HepG2 (cell line): ENCODE results near the gene EFS. TPM values are rescaled to one million over a fixed set of nuclear protein-coding genes. Genes with fewer than 3 reads are reported as not detected.

ENCODE experiments used
- AGO1 ChIP-seq: fragments of 200-400 bp; formaldehyde crosslinking; IDR thresholded peaks from 2 replicates; pipeline ENCODE4 v1.6.1; 2017; ENCODE audit warnings: mild to moderate bottlenecking, low read depth, low read length, moderate library complexity; ENCODE audit not compliant: poor library complexity, severe bottlenecking
- HNRNPUL1 ChIP-seq: fragments of 200-400 bp; formaldehyde crosslinking; IDR thresholded peaks from 2 replicates; pipeline ENCODE4 v1.6.1; 2017; ENCODE audit warnings: low read depth, mild to moderate bottlenecking, low read length, moderate library complexity
- IKZF1 ChIP-seq: fragments of 450-650 bp; IDR thresholded peaks from 2 replicates; pipeline ENCODE4 v1.7.1; 2016
- JUN ChIP-seq: sonication (generic); formaldehyde crosslinking; IDR thresholded peaks from 2 replicates; pipeline ENCODE4 v1.4.0; 2020; ENCODE audit warnings: mild to moderate bottlenecking, missing genetic modification reagents
- JUND ChIP-seq: sonication (generic); formaldehyde crosslinking; IDR thresholded peaks from 2 replicates; pipeline ENCODE4 v1.8.0; 2022; ENCODE audit warnings: mild to moderate bottlenecking, missing genetic modification reagents
- MIER2 ChIP-seq: IDR thresholded peaks from 2 replicates; pipeline ENCODE4 v1.6.1; 2016; ENCODE audit warnings: missing biosample characterization, missing genetic modification reagents
- NFKBIZ ChIP-seq: IDR thresholded peaks from 2 replicates; pipeline ENCODE4 v1.6.1; 2018; ENCODE audit warnings: missing genetic modification reagents, missing compliant biosample characterization
- NFYB ChIP-seq: sonication (generic); formaldehyde crosslinking; IDR thresholded peaks from 2 replicates; pipeline ENCODE4 v1.4.0; 2020; ENCODE audit warnings: missing genetic modification reagents
- NFYC ChIP-seq: IDR thresholded peaks from 2 replicates; pipeline ENCODE4 v1.6.1; 2016; ENCODE audit warnings: missing genetic modification reagents, missing compliant biosample characterization
- RAD21 ChIP-seq: fragments of 450-650 bp; formaldehyde crosslinking; IDR thresholded peaks from 2 replicates; pipeline ENCODE4 v1.5.0; 2020; ENCODE audit warnings: mild to moderate bottlenecking
- YEATS2 ChIP-seq: sonication (generic); formaldehyde crosslinking; IDR thresholded peaks from 2 replicates; pipeline ENCODE4 v1.4.0; 2020; ENCODE audit warnings: missing genetic modification reagents, borderline replicate concordance
- YY1 ChIP-seq: IDR thresholded peaks from 2 replicates; pipeline ENCODE4 v1.6.1; 2011; ENCODE audit warnings: low read length, low read depth, moderate library complexity, mild to moderate bottlenecking; ENCODE audit not compliant: insufficient read depth, insufficient replicate concordance
- ZC3H13 ChIP-seq: sonication (generic); formaldehyde crosslinking; IDR thresholded peaks from 2 replicates; pipeline ENCODE4 v1.8.1; 2023; ENCODE audit warnings: mild to moderate bottlenecking, missing genetic modification reagents, moderate library complexity
- ZMAT5 ChIP-seq: sonication (generic); formaldehyde crosslinking; IDR thresholded peaks from 2 replicates; pipeline ENCODE4 v1.5.0; 2020; ENCODE audit warnings: mild to moderate bottlenecking, low read depth, missing genetic modification reagents, borderline replicate concordance
- ZNF256 ChIP-seq: sonication (generic); formaldehyde crosslinking; conservative IDR thresholded peaks from 2 replicates; pipeline ENCODE4 v1.4.0; 2020; ENCODE audit warnings: missing genetic modification reagents
- ZNF274 ChIP-seq: sonication (generic); formaldehyde crosslinking; IDR thresholded peaks from 2 replicates; pipeline ENCODE4 v1.5.1; 2020; ENCODE audit warnings: mild to moderate bottlenecking, missing genetic modification reagents
- ZNF275 ChIP-seq: sonication (generic); formaldehyde crosslinking; IDR thresholded peaks from 2 replicates; pipeline ENCODE4 v1.8.0; 2022; ENCODE audit warnings: missing genetic modification reagents, mild to moderate bottlenecking, inconsistent platforms, borderline replicate concordance
- ZNF567 ChIP-seq: sonication (generic); formaldehyde crosslinking; IDR thresholded peaks from 2 replicates; pipeline ENCODE4 v1.8.1; 2023; ENCODE audit warnings: mild to moderate bottlenecking, missing genetic modification reagents, borderline replicate concordance
- ZNF570 ChIP-seq: sonication (generic); formaldehyde crosslinking; IDR thresholded peaks from 2 replicates; pipeline ENCODE4 v1.4.0; 2020; ENCODE audit warnings: mild to moderate bottlenecking, missing genetic modification reagents, borderline replicate concordance
- ZNF605 ChIP-seq: sonication (generic); formaldehyde crosslinking; IDR thresholded peaks from 2 replicates; pipeline ENCODE4 v1.8.0; 2022; ENCODE audit warnings: mild to moderate bottlenecking, missing genetic modification reagents
- polyA plus RNA-seq, 8 experiments: library from polyadenylated mRNA; depleted of rRNA in 3 of 8; stranded (reverse) in 7 of 8; unstranded in 1 of 8; fragments of >200 nt; fragmentation: Illumina TruSeq in 4 of 8; extraction: Trizol in 4 of 8; gene quantifications; 2 replicates each; pipeline versions ENCODE4 v1.2.1 to v1.2.3, GENCODE V29; 2011 to 2016; ENCODE audit warnings: low read depth in 4 of 8, missing spikeins in 1 of 8, mixed read lengths in 1 of 8; ENCODE audit not compliant: insufficient read depth in 1 of 8
- total RNA-seq, 5 experiments: library from RNA; depleted of rRNA; stranded (reverse); fragments of >200 nt; fragmentation: Illumina TruSeq; extraction: Trizol; gene quantifications; 2 replicates each; pipeline ENCODE4 v1.2.3, GENCODE V29; 2016; ENCODE audit warnings: low read depth in 1 of 5
- TF ChIP-seq, protein P1 (sequence below): sonication (generic); formaldehyde crosslinking; IDR thresholded peaks from 2 replicates; pipeline ENCODE4 v1.4.0; 2020; ENCODE audit warnings: missing genetic modification reagents
- TF ChIP-seq, protein P2 (sequence below): sonication (generic); formaldehyde crosslinking; IDR thresholded peaks from 2 replicates; pipeline ENCODE4 v1.4.0; 2020; ENCODE audit warnings: missing genetic modification reagents
- TF ChIP-seq, protein P3 (sequence below): sonication (generic); formaldehyde crosslinking; IDR thresholded peaks from 2 replicates; pipeline ENCODE4 v1.4.0; 2020; ENCODE audit warnings: low read depth, mild to moderate bottlenecking, missing genetic modification reagents

The EFS gene
- total and polyA plus RNA-seq, 2 of the 13 experiments (the other 11 are each of a cell fraction or from before 2014, with no cell fraction given), result not detected

DNA sequence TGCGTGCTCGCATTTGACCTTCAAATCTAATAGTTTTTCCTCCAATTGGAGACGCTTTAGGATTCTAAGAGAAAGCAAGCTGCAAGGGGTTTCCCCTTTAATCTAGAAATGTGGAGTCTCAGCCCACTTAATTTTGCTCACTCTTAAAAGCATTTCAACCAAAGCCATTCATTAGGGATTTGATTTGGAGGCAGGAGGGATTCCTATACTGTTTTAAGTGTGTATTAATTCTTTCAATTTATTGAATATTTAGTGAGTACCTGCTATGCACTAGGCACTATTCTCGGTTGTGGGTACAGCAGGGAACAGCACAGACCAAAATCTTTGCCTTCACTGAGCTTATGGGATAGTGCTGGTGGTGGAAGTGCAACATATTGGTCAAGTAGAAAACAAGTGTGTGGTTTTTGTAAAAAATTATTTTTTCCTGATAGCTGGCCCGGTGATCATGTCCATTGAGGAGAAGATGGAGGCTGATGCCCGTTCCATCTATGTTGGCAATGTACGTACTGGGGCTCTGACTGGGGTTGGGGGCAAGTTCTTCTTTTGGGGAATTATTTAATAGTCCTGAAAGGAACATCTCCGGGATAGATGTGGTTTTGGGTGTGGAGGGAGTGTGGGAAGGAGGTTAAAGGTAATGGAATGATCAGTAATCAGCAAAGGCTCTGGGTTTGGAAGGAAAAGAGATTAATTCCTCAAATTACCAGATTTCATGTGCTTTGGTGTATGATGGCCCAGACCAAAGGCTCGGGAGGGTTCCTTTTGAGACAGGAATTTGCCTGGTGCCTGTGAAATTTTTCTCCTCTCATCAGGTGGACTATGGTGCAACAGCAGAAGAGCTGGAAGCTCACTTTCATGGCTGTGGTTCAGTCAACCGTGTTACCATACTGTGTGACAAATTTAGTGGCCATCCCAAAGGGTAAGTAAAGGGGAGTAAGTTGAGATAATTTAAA, 42.1 kb downstream of the EFS start (continued):
- TF ChIP-seq, protein P1, sequence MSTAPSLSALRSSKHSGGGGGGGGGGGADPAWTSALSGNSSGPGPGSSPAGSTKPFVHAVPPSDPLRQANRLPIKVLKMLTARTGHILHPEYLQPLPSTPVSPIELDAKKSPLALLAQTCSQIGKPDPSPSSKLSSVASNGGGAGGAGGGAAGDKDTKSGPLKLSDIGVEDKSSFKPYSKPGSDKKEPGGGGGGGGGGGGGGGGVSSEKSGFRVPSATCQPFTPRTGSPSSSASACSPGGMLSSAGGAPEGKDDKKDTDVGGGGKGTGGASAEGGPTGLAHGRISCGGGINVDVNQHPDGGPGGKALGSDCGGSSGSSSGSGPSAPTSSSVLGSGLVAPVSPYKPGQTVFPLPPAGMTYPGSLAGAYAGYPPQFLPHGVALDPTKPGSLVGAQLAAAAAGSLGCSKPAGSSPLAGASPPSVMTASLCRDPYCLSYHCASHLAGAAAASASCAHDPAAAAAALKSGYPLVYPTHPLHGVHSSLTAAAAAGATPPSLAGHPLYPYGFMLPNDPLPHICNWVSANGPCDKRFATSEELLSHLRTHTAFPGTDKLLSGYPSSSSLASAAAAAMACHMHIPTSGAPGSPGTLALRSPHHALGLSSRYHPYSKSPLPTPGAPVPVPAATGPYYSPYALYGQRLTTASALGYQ (CRISPR knock-in tag), result no peak
- TF ChIP-seq ZNF256 (CRISPR knock-in tag), result no peak
- TF ChIP-seq ZMAT5, result no peak
- TF ChIP-seq HNRNPUL1, result no peak
- TF ChIP-seq IKZF1, result no peak
- no peak; the same call in 1 of the 2 replicates for TF ChIP-seq ZNF605 (CRISPR knock-in tag)
- no peak for TF ChIP-seq YY1
- TF ChIP-seq ZNF275 (CRISPR knock-in tag), result no peak
- TF ChIP-seq, protein P2, sequence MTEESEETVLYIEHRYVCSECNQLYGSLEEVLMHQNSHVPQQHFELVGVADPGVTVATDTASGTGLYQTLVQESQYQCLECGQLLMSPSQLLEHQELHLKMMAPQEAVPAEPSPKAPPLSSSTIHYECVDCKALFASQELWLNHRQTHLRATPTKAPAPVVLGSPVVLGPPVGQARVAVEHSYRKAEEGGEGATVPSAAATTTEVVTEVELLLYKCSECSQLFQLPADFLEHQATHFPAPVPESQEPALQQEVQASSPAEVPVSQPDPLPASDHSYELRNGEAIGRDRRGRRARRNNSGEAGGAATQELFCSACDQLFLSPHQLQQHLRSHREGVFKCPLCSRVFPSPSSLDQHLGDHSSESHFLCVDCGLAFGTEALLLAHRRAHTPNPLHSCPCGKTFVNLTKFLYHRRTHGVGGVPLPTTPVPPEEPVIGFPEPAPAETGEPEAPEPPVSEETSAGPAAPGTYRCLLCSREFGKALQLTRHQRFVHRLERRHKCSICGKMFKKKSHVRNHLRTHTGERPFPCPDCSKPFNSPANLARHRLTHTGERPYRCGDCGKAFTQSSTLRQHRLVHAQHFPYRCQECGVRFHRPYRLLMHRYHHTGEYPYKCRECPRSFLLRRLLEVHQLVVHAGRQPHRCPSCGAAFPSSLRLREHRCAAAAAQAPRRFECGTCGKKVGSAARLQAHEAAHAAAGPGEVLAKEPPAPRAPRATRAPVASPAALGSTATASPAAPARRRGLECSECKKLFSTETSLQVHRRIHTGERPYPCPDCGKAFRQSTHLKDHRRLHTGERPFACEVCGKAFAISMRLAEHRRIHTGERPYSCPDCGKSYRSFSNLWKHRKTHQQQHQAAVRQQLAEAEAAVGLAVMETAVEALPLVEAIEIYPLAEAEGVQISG (CRISPR knock-in tag), result no peak
- TF ChIP-seq ZNF570, result no peak
- TF ChIP-seq, protein P3, sequence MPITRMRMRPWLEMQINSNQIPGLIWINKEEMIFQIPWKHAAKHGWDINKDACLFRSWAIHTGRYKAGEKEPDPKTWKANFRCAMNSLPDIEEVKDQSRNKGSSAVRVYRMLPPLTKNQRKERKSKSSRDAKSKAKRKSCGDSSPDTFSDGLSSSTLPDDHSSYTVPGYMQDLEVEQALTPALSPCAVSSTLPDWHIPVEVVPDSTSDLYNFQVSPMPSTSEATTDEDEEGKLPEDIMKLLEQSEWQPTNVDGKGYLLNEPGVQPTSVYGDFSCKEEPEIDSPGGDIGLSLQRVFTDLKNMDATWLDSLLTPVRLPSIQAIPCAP (CRISPR knock-in tag), result no peak
- no peak for TF ChIP-seq ZNF274 (CRISPR knock-in tag)
- TF ChIP-seq NFKBIZ (CRISPR knock-in tag), result no peak
- no peak; the same call in 1 of the 2 replicates for TF ChIP-seq NFYC (CRISPR knock-in tag)
- no peak for TF ChIP-seq JUND (CRISPR knock-in tag)
- TF ChIP-seq ZNF567 (CRISPR knock-in tag), result 0 out of 2 replicates have a peak, but pooled peaks have one; percentile 30
- no peak for TF ChIP-seq MIER2 (CRISPR knock-in tag)
- no peak for TF ChIP-seq AGO1
- no peak for TF ChIP-seq JUN
- peak; percentile 29; the same call in 1 of the 2 replicates for TF ChIP-seq RAD21 (CRISPR knock-in tag)
- TF ChIP-seq ZC3H13 (CRISPR knock-in tag), result no peak; the same call in 1 of the 2 replicates
- no peak for TF ChIP-seq NFYB (CRISPR knock-in tag)
- TF ChIP-seq YEATS2 (CRISPR knock-in tag), result no peak
